GM12865 (cell line): ENCODE measurements around the gene ARSD.
A peak's percentile ranks its signal among the peaks of the same experiment; 100 is the strongest.
"Not testable (repeated sequence)": the region's sequence is repeated elsewhere in the genome, so short reads cannot be mapped to it uniquely, and the experiment has no call there.

Source experiments
- DNase-seq: peaks from one replicate; pipeline ENCODE4 v3.0.0; 2010; ENCODE audit warnings: low read depth
- H3K4me3 ChIP-seq: 2 replicates; pipeline ENCODE4 v1.5.1; 2011; ENCODE audit warnings: mild to moderate bottlenecking, low read depth, low read length, control low read depth
- TF ChIP-seq, protein P1 (sequence below): IDR thresholded peaks from 2 replicates; pipeline ENCODE4 v1.5.1; 2011; ENCODE audit warnings: low read length, control low read depth, low read depth, inconsistent platforms; ENCODE audit not compliant: insufficient read depth; ENCODE audit errors: missing control alignments

The ARSD gene

DNA sequence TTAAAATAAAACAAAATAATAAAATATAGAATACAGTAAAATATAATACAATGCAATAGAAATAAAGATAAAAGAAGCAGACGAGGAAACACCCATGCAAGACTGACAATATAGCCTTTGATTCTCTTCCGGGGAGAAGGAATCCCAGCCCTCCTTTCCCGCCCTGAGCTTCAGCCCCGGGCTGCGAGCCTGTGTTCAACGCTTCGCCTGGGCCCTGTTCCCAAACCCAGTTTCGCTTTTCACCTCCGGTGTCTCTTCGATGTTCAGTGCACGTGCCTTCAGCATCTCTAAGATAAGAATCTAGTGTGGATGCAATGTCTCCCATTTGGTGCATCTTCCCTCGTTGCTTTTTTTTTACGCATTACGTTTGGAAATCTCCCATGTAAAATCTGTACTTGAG is 38.4 kb upstream of the ARSD start:
- no peak overlapping the region for H3K4me3 ChIP-seq
- DNase-seq: no peak
- TF ChIP-seq, protein P1, sequence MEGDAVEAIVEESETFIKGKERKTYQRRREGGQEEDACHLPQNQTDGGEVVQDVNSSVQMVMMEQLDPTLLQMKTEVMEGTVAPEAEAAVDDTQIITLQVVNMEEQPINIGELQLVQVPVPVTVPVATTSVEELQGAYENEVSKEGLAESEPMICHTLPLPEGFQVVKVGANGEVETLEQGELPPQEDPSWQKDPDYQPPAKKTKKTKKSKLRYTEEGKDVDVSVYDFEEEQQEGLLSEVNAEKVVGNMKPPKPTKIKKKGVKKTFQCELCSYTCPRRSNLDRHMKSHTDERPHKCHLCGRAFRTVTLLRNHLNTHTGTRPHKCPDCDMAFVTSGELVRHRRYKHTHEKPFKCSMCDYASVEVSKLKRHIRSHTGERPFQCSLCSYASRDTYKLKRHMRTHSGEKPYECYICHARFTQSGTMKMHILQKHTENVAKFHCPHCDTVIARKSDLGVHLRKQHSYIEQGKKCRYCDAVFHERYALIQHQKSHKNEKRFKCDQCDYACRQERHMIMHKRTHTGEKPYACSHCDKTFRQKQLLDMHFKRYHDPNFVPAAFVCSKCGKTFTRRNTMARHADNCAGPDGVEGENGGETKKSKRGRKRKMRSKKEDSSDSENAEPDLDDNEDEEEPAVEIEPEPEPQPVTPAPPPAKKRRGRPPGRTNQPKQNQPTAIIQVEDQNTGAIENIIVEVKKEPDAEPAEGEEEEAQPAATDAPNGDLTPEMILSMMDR: no peak

DNA sequence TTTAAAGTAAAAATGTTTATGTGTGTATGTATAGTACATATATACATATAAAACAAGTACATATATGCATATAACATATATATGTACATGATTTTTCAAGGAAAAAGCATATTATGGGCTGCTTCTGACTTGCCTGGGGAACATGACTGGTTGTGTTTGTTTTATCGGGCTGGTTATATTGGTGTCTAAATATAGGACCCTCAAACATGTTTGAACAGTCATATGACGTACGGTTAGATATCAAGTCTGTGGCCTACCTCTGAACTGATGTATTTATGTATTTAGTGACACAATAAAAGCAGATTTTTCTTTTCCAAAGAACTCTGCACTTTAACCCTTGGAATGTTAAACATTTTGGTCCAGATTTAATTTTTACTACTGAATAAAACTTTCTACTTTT is 37.9 kb upstream of the ARSD start:
- TF ChIP-seq, protein P1: no peak
- DNase-seq: no peak
- H3K4me3 ChIP-seq: no peak overlapping the region

DNA sequence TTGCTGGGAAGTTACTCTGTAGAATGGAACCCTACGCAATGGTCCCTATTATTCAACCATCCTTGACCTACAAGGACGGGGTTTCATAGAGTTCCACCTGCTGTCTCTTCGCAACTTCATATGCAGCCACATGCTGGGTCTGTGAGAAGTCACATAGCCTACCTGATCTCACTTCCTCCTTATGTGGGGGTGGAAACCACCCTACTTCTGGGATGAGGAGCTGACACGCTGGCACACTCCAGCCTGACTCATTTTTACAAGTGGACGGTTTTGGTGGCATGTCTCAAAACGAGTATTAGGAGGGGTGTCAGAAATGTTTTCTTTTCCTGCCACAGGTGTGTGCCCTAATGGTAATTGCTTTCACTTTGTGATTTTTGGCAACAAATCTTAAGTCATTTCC is 36.8 kb upstream of the ARSD start:
- no peak overlapping the region for H3K4me3 ChIP-seq
- TF ChIP-seq, protein P1: no peak
- peak; percentile 13 for DNase-seq

DNA sequence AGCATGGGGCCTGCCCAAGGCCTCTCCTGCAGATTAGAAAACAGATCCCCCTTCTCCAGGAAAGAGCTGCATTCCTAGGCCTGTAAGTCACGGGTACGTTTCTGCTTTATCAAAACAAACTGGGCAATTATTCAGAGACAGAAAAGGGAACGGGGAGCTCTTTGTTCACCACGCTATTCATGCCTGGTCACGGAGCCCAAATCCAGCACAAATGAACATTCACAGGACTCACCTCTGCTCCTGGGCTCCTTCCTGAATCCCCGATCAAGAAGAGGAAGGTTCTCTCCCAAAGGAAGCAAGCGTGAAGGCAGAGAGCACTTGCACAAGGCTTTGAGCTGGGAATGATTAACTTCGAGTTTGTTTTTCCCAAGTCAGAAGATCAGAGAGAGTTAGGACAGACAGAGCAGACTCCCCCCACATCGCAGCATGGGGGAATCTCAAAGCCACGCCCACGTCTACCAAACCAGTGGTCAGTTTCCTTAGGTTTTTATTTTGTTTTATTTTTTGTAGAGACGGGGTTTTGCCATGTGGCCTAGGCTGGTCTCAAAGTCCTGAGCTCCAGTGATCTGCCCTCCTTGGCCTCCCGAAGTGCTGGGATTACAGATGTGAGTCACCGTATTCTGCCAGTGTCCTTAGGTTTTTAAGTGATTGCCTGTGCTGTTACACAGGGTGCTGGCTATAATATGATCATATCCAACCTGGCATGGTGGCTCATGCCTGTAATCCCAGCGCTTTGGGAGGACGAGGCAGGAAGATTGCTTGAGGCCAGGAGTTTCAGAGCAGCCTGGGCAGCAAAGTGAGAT is 35.1 kb upstream of the ARSD start:
- not testable (repeated sequence) for H3K4me3 ChIP-seq, DNase-seq

DNA sequence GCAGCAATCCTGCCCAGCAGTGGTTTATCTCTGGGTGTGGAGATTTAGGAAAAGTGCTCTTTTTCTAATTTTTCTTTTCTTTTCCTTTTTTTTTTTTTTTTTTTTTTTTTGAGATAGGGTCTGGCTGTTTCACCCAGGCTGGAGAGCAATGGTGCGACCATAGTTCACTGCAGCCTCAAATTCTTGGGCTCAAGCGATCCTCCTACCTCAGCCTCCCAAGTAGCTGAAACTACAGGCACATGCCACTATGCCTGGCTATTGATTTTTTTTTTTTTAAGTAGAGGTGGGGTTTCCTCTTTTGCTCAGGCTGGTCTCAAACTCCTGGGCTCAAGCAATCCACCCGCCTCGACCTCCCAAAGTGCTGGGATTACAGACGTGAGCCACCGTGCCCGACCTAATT is 34.3 kb upstream of the ARSD start:
- not testable (repeated sequence) for DNase-seq, H3K4me3 ChIP-seq

DNA sequence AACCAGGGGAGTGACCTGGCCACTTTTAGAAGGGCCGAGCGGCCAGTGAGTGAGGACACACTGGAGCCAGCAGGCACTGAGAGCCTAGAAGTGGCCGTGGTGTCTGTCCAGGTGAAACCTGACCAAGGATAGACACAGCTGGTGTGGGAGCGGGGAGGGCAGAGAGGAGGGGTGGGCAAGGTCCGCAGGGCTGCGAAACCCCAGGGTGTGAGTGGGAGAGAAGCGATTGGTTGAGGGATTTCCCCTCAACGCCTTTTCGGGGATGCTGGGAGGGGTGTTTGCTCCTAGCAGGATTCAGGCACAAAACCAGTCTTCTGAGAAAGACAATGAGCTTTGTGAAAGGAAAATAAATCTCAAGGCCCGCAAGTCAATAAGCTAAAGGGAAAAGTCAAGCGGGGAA is 33.2 kb upstream of the ARSD start:
- DNase-seq: no peak
- no peak overlapping the region for H3K4me3 ChIP-seq
- TF ChIP-seq, protein P1: no peak

DNA sequence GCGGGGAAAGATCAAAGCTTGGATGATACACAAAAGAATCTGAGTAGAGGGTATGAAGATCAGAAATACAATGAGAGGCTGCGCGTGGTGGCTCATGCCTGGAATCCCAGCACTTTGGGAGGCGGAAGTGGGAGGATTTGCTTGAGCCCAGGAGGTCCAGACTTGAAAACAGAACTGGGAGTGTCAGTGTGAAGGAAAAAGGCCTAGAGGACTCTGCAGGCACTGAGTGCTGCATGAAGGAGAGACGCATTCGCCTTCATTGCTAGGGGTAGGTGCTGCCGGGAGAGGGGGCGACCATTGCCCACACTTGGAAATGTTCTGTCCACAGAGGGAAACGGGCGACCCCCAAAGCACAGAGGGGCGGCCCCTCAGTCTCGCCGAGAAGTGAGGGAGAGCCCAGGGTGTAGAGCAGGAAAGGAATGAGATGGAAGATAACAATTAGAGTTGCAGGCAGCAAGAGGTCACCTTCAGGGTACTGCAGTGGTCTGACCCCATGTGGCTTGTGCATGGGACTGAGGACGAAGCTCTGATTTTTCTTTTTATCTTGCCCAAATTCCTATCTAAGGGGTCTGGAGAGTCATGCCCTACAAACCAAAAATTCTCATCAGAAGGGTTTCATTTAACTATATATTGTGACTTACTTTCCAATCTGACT is 31.8 kb upstream of the ARSD start:
- DNase-seq: no peak

More for the DNA sequence above, 31.8 kb upstream of the ARSD start:
- no peak overlapping the region for H3K4me3 ChIP-seq
- TF ChIP-seq, protein P1: no peak
